D721Med (cell line): Measurements from ENCODE around the gene VGLL4.
"Not testable (repeated sequence)": the region's sequence is repeated elsewhere in the genome, so short reads cannot be mapped to it uniquely, and the experiment has no call there.

Source experiments
- DNase-seq: peaks from one replicate; pipeline ENCODE4 v3.0.0; 2011; ENCODE audit warnings: low spot score; ENCODE audit not compliant: insufficient read length
- FAIRE-seq: peaks from 2 replicates; lab custom pipeline; 2011; peaks lifted over from hg19 to GRCh38; lab: Jason Lieb, UNC
- CTCF ChIP-seq: IDR thresholded peaks from 2 replicates; pipeline ENCODE4 v1.5.1; 2012; ENCODE audit warnings: mild to moderate bottlenecking, control low read depth; ENCODE audit not compliant: insufficient read depth; ENCODE audit errors: missing control alignments

Gene VGLL4

GRCh38 chr3:11522398-11522715 is 121.4 kb downstream of the VGLL4 start:
- DNase-seq (no peak), FAIRE-seq (no peak)
- no peak for TF ChIP-seq CTCF

- FAIRE-seq = no peak
- TF ChIP-seq CTCF = no peak
- DNase-seq = no peak
Measured at GRCh38 chr3:11521167-11521566, 122.5 kb downstream of the VGLL4 start.

- FAIRE-seq (no peak), DNase-seq (no peak)
- no peak for TF ChIP-seq CTCF
Measured at GRCh38 chr3:11517601-11518000, 126.1 kb downstream of the VGLL4 start.

GRCh38 chr3:11514191-11514821 is 129.4 kb downstream of the VGLL4 start:
- DNase-seq = no peak
- TF ChIP-seq CTCF = no peak
- FAIRE-seq = no peak

- no peak for DNase-seq
- TF ChIP-seq CTCF = no peak
- FAIRE-seq = no peak
Measured at GRCh38 chr3:11513817-11514135, 129.9 kb downstream of the VGLL4 start.

GRCh38 chr3:11513125-11513816 is 130.4 kb downstream of the VGLL4 start:
- not testable (repeated sequence) for FAIRE-seq, DNase-seq

GRCh38 chr3:11511606-11512005 is 132.1 kb downstream of the VGLL4 start:
- not testable (repeated sequence) for FAIRE-seq

GRCh38 chr3:11510356-11510755 is 133.4 kb downstream of the VGLL4 start:
- no peak for TF ChIP-seq CTCF
- no peak for DNase-seq
- no peak for FAIRE-seq

More at GRCh38 chr3:11511606-11512005, 132.1 kb downstream of the VGLL4 start:
- DNase-seq = not testable (repeated sequence)
